OCI-M2 (cell line): ENCODE results near the gene AP3D1.

Experiments
- DNase-seq: peaks from one replicate; lab custom pipeline; 2025; ENCODE audit not compliant: unreplicated experiment; lab: John Stamatoyannopoulos, UW

AP3D1 gene

GRCh38 chr19:2050991-2051772, 100.2 kb downstream of the AP3D1 start, which contains the start of gene MKNK2:
TSS of gene MKNK2 (minus strand) at chr19:2051244. CDS start at chr19:2050851, 393 bp downstream.
- peak; percentile 8 for DNase-seq
